ENCODE data around the gene PGGHG. TPM values are rescaled to one million over a fixed set of nuclear protein-coding genes. Genes with fewer than 3 reads are reported as not detected.
A peak's percentile ranks its signal among the peaks of the same experiment; 100 is the strongest.
"Not testable (repeated sequence)": the region's sequence is repeated elsewhere in the genome, so short reads cannot be mapped to it uniquely, and the experiment has no call there.

Gene PGGHG
- total RNA-seq, 4 donors from 2014 or later: 4.0 to 7.7 (median 6.9) TPM

DNA sequence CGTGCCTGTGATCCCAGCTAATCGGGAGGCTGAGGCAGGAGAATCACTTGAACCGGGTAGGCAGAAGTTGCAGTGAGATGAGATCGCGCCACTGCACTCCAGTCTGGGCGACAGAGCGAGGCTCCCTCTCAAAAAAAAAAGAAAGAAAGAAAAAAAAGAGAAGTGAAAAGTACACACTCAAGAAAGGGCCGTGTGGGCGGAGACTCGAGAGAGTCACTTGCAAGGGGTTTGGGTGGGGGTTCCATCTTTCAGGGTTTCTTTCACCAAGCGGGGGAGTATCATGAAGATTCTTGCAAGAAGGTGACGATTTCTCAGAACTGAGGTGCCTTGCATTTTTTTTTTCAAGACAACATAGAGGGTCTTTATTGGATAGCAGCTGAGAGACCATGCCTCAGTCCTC is 14.4 kb downstream of the PGGHG start:
- TF ChIP-seq, protein P1, sequence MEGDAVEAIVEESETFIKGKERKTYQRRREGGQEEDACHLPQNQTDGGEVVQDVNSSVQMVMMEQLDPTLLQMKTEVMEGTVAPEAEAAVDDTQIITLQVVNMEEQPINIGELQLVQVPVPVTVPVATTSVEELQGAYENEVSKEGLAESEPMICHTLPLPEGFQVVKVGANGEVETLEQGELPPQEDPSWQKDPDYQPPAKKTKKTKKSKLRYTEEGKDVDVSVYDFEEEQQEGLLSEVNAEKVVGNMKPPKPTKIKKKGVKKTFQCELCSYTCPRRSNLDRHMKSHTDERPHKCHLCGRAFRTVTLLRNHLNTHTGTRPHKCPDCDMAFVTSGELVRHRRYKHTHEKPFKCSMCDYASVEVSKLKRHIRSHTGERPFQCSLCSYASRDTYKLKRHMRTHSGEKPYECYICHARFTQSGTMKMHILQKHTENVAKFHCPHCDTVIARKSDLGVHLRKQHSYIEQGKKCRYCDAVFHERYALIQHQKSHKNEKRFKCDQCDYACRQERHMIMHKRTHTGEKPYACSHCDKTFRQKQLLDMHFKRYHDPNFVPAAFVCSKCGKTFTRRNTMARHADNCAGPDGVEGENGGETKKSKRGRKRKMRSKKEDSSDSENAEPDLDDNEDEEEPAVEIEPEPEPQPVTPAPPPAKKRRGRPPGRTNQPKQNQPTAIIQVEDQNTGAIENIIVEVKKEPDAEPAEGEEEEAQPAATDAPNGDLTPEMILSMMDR (IDR thresholded peaks at IDR 0.05): no peak
- no peak for TF ChIP-seq POLR2A (IDR thresholded peaks at IDR 0.05)
- intact Hi-C loops (cut with DNase I; ENCODE audit: low total_unique reads): loop anchor here (10.0 kb wide), 1 partner anchor 51 kb away; no protein-coding TSS in a partner anchor
- WGBS, 2 donors: 83% methylated on average over 12 of the region's 12 CpGs
- no peak for DNase-seq (ENCODE audit: low spot score in 2 of 2)
- no peak overlapping the region for H3K4me3 ChIP-seq (ENCODE audit: low read depth, poor library complexity, severe bottlenecking)

DNA sequence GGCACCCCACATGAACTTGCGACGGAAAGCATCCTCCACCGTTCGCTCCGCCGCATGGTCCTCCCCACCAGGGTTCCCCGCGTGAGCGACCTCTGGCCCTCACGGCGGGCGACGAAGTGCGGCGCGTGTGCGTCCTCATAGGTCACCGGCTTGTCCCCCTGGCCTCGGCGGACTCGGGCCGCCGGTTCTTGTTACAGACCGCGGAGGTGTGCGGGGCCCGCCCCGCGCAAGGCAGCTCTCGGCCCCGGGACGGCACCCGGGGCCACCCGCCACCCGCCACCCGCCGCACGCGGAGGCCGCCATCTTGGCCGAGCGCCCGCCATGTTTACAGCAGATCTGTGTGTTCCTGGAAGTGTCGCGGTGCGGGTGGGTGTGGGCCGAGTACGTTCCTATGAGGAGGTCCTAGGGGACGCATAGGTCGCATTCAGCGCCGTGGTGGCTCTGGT is 15.2 kb downstream of the PGGHG start:
- no peak for DNase-seq (ENCODE audit: low spot score in 2 of 2)
- no peak for TF ChIP-seq POLR2A (IDR thresholded peaks at IDR 0.05)
- TF ChIP-seq, protein P1 (IDR thresholded peaks at IDR 0.05): no peak
- no peak overlapping the region for H3K4me3 ChIP-seq (ENCODE audit: low read depth, poor library complexity, severe bottlenecking)
- intact Hi-C loops (cut with DNase I; ENCODE audit: low total_unique reads): loop anchor here (10.0 kb wide), 1 partner anchor 51 kb away; no protein-coding TSS in a partner anchor
- WGBS, 2 donors: 88 to 91% methylated on average over 49 to 52 of the region's 52 CpGs

DNA sequence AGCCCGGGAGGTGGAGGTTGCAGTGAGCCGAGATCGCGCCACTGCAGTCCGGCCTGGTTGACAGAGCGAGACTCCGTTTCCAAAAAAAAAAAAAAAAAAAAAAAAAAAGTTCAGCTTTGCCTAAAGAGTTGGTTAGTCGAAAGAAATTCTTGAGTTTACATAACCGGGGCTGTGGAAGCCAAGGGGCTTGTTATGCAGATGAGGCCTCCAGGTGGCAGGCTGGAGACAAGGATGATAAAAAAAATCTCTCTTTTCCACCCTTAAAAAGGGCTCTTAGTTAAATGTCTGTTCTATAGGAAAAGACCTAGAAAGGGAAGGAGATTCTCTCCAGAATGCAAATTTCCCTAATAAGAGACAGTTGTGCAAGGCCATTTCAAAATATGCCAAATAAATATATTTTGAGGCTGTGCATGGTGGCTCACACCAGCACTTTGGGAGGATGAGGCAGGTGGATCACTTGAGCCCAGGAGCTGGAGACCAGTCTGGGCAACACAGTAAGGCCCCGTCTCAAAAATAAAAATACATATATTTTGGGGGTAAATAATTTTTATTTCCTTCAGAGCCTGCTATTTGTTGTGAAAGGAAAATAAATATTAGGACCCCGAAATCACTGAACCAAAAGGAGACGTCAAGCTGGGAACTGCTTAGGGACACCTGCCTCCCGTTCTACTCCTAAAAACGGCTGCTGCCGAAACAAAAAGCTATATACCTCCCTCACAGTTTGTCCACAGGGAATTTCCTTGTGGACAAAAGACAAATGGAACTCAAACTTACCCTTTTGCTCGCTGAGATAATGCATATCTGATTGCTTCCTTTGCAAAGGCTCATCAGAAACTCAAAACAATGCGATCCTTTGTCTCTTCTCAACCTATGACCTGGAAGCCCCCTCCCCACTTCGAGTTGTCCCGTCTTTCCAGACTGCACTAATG is 16.3 kb downstream of the PGGHG start:
- 43 to 47% methylated on average over 19 of the region's 19 CpGs for WGBS, 2 donors
- no peak for TF ChIP-seq POLR2A (IDR thresholded peaks at IDR 0.05)
- TF ChIP-seq, protein P1 (IDR thresholded peaks at IDR 0.05): no peak
- DNase-seq (ENCODE audit: low spot score in 2 of 2): peak in 1 of 2 donors; percentile 63
- no peak overlapping the region for H3K4me3 ChIP-seq (ENCODE audit: low read depth, poor library complexity, severe bottlenecking)
- intact Hi-C loops (cut with DNase I; ENCODE audit: low total_unique reads): loop anchor here (10.0 kb wide), 1 partner anchor 50 kb away; no protein-coding TSS in a partner anchor

DNA sequence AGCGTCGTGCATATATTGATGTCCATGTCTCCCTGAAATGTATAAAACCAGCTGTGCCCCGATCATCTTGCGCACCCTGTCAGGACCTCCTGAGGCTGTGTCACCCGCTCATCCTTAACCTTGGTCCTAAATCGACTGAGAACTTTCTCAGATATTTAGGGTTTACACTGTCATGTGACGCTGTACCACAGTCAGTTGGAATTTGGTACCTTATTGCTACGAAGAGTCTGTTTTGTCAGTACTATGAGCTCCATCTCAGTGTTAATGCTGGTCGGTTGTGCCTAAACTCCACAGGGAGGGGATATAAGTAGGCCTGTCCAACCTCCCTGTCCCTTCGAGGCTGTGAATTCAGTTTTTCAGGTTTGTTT is 16.9 kb downstream of the PGGHG start:
- intact Hi-C loops (cut with DNase I; ENCODE audit: low total_unique reads): loop anchor here (10.0 kb wide), 1 partner anchor 49 kb away; no protein-coding TSS in a partner anchor
- 86 to 90% methylated on average over 10 of the region's 10 CpGs for WGBS, 2 donors
- TF ChIP-seq, protein P1 (IDR thresholded peaks at IDR 0.05): no peak
- no peak for TF ChIP-seq POLR2A (IDR thresholded peaks at IDR 0.05)
- DNase-seq (ENCODE audit: low spot score in 2 of 2): no peak
- no peak overlapping the region for H3K4me3 ChIP-seq (ENCODE audit: low read depth, poor library complexity, severe bottlenecking)

DNA sequence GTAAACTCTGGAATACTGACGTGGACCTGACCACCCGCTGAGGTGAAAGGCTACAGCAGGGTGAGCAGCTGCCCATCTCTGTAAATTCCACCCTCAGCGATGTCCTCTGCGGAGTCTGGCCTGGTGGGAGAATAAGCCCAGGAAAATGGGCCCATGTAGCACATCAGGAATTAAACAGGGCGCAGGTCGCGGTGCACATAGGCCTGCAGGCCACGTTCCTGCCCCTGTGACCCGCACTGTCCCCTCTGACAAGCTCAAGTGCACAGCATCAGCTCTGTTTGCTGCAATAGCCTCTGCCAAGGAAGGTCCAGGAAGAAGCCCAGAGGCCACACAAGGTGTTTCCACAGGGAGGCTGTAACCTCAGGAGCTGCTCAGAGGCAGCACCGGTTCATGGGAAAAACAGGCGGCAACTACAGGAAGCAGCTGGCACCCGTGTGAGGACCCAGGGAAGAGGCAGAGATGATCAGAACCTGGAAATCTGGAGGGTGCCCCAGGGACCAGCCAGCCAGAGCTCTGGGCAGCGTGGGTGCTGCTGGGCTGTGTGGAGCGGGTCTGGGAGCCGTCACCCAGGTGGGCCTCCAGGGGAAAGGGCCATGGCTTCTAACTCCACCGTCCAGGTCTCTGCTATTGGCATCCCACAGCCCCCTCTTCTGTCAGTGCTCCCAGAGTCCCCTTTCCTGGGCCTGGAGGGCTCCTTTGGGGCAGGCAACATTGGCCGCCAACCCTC is 17.9 kb downstream of the PGGHG start:
- intact Hi-C loops (cut with DNase I; ENCODE audit: low total_unique reads): loop anchor here (10.0 kb wide), 1 partner anchor 48 kb away; no protein-coding TSS in a partner anchor
- no peak for DNase-seq (ENCODE audit: low spot score in 2 of 2)
- WGBS, 2 donors: 87 to 91% methylated on average over 17 of the region's 17 CpGs
- no peak overlapping the region for H3K4me3 ChIP-seq (ENCODE audit: low read depth, poor library complexity, severe bottlenecking)
- TF ChIP-seq POLR2A (IDR thresholded peaks at IDR 0.05): no peak
- TF ChIP-seq, protein P1 (IDR thresholded peaks at IDR 0.05): no peak

DNA sequence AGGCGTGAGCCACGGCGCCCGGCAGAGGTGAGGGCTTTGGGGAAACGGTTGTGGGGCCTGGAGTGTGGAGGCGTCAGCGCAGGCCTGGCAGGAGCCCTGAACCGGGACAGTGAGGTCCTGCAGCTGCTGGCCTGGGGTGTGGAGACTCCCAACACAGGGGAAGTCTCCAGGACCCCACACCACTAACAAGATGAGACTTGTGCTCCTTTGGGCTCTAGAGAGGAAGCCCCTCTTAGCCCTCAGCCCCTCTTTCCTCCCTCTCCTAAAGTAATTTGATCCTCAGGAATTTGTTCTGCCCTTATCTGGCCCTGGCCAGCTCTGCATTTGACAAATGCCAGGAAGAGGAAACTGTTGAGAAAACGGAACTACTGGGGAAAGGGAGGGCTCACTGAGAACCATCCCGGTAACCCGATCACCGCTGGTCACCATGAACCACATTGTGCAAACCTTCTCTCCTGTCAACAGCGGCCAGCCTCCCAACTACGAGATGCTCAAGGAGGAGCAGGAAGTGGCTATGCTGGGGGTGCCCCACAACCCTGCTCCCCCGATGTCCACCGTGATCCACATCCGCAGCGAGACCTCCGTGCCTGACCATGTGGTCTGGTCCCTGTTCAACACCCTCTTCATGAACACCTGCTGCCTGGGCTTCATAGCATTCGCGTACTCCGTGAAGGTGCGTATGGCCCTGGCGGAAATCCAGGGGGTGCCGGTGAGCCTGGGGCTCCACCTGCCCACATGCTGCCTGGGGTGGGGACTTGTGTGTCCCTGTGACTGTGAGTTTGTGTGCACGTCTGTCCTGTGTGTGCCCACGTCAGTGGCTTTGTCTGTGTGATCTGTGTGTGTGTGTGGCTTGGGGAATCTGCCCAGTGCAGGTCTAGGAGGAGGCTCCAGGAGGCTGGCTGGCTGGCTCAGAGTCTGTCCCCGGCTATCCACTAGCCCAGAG is 19.1 kb downstream of the PGGHG start, which contains the start of gene IFITM2:
IFITM2 (plus strand) TSS at position 51 of the 943 bp plus-strand sequence; CDS start at position 428, 377 bp downstream.
- WGBS, 2 donors: 20 to 50% methylated on average over 16 to 23 of the region's 28 CpGs
- peak; percentile 72 to 97 for DNase-seq (ENCODE audit: low spot score in 2 of 2)
- peak within 1 kb of the TSS; percentile 28 for H3K4me3 ChIP-seq (ENCODE audit: low read depth, poor library complexity, severe bottlenecking)
- intact Hi-C loops (cut with DNase I; ENCODE audit: low total_unique reads): loop anchor here (10.0 kb wide), 1 partner anchor 47 kb away; no protein-coding TSS in a partner anchor

DNA sequence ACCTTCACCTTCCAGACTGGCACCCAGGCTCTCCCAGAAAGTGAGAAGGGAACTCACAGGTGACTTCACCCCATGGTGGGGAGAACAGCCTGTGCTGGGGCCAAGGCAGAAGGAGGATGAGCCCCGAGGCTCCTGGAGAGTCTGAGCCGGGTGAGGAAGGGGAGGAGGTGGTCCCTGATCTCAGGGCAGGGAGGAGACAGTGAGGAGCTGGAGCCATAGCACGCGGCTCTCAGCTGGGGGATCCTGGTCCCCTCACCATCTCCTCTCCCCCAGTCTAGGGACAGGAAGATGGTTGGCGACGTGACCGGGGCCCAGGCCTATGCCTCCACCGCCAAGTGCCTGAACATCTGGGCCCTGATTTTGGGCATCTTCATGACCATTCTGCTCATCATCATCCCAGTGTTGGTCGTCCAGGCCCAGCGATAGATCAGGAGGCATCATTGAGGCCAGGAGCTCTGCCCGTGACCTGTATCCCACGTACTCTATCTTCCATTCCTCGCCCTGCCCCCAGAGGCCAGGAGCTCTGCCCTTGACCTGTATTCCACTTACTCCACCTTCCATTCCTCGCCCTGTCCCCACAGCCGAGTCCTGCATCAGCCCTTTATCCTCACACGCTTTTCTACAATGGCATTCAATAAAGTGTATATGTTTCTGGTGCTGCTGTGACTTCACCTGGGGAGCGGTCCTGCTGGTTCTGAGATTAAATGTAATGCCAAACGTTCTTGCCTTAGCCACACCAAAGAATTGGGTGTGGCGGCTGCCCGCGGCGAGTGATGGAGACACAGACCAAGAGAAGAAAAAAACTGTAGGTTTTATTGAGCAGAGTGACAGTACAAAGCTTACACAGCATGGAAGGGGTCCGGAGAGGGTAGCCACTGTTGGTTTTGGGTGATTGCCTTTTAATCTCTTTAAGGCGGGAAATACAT is 20.1 kb downstream of the PGGHG start:
- intact Hi-C loops (cut with DNase I; ENCODE audit: low total_unique reads): loop anchor here (10.0 kb wide), 1 partner anchor 46 kb away; no protein-coding TSS in a partner anchor
- H3K4me3 ChIP-seq (ENCODE audit: low read depth, poor library complexity, severe bottlenecking): peak overlapping the region; percentile 28
- DNase-seq (ENCODE audit: low spot score in 2 of 2): not testable (repeated sequence)
- WGBS, 2 donors: 33 to 37% methylated on average over 24 of the region's 24 CpGs
